ENCODE measurements around the gene HARS2. TPM values are rescaled to one million over a fixed set of nuclear protein-coding genes. Genes with fewer than 3 reads are reported as not detected.
"Not testable (repeated sequence)": the region's sequence is repeated elsewhere in the genome, so short reads cannot be mapped to it uniquely, and the experiment has no call there.

Gene HARS2
- total and polyA plus RNA-seq, 2 donors from 2014 or later = 26.7 to 27.6 TPM

DNA sequence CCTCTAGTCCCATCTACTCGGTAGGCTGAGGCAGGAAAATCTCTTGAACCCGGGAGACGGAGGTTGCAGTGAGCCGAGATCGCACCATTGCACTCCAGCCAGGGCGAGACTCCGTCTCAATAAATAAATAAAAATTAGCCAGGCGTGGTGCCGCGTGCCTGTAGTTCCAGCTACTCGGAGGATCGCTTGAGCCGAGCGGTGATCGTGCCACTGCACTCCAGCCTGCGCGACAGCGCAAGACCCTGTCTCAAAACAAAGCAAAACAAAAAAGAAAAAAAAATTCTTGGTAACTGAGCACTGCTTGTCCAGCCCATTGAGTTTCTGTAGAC is 27.3 kb upstream of the HARS2 start:
- no peak for TF ChIP-seq CTCF (IDR thresholded peaks at IDR 0.05; ENCODE audit: borderline replicate concordance, extremely low read depth, insufficient read depth)
- Histone ChIP-seq H3K27ac (ENCODE audit: low read depth in 2 of 2, low read length in 2 of 2) (peak overlapping the region; percentile 86 to 91), H3K36me3 (ENCODE audit: control insufficient read depth in 2 of 3, insufficient read depth in 3 of 3, low read length in 3 of 3) (peaks cover 0 to 50% (median 40%) of the 10 kb centered on the region in 3 donors), H3K4me1 (ENCODE audit: control insufficient read depth in 2 of 3, insufficient read depth in 2 of 3, low read depth in 1 of 3, low read length in 3 of 3) (no peaks in the 10 kb centered on the region), H3K27me3 (ENCODE audit: control insufficient read depth, insufficient read depth, low read length) (no peaks in the 10 kb centered on the region), H3K4me3 (ENCODE audit: low read length in 3 of 3) (peak overlapping the region; percentile 83 to 91 (median 89)), H3K9me3 (ENCODE audit: control insufficient read depth in 2 of 3, insufficient read depth in 1 of 3, low read length in 3 of 3) (no peaks in the 10 kb centered on the region), H3K9ac (ENCODE audit: low read length in 3 of 3) (peak overlapping the region in 2 of 3 donors; percentile 75 to 84)
- FAIRE-seq = no peak
- intact Hi-C loops (cut with DNase I) = no loop called here
- peak in 4 of 5 donors; percentile 43 to 77 (median 54) for DNase-seq

DNA sequence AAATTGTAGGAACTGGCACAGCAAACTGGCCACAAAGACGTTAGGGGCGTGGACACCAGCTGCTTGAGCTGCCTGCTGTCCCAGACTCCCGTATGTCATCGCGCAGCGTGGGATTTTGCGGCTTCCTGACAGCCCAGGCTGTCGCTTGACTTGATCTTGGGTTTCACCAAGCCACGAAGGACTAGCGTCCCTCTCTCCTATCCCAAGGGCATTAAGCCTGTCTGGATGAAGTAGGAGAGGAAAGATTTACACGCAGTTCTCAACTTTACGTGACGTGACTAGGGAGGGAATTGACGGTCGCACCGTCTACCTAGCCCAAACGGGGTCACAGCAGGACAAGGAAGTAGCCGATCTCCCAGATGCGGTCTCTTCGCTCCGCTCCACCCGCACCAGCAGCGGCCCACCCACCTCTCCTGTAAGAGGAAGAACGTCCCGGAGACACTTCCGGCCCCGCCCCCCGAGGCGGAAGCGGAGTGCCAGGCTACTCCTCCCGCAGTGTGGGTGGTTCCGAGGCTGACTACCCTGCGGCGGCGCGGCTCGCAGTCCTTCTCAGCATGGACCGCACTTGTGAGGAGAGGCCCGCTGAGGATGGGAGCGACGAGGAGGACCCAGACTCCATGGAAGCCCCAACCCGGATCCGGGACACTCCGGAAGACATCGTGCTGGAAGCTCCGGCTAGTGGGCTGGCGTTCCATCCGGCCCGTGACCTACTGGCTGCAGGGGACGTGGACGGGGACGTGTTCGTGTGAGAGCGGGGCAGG is 26.7 kb upstream of the HARS2 start, which contains the start of gene WDR55:
WDR55 (plus strand) TSS at position 546 of the 761 bp plus-strand sequence; CDS start at position 555, 9 bp downstream.
- H3K27ac ChIP-seq (ENCODE audit: low read depth in 2 of 2, low read length in 2 of 2) = peak within 1 kb of the TSS; percentile 86 to 91
- H3K27me3 ChIP-seq (ENCODE audit: control insufficient read depth, insufficient read depth, low read length) = no peaks in the 10 kb centered on the region
- H3K36me3 ChIP-seq (ENCODE audit: control insufficient read depth in 2 of 3, insufficient read depth in 3 of 3, low read length in 3 of 3) = peaks cover 0 to 49% (median 40%) of the 10 kb centered on the region in 3 donors
- no peaks in the 10 kb centered on the region for H3K9me3 ChIP-seq (ENCODE audit: control insufficient read depth in 2 of 3, insufficient read depth in 1 of 3, low read length in 3 of 3)
- FAIRE-seq = no peak
- intact Hi-C loops (cut with DNase I) = no loop called here
- peak; percentile 93 to 99 (median 95) for DNase-seq
- peak within 1 kb of the TSS; percentile 75 to 87 (median 84) for H3K9ac ChIP-seq (ENCODE audit: low read length in 3 of 3)
- peak within 1 kb of the TSS; percentile 83 to 91 (median 89) for H3K4me3 ChIP-seq (ENCODE audit: low read length in 3 of 3)
- TF ChIP-seq CTCF (IDR thresholded peaks at IDR 0.05; ENCODE audit: borderline replicate concordance, extremely low read depth, insufficient read depth) = no peak
- H3K4me1 ChIP-seq (ENCODE audit: control insufficient read depth in 2 of 3, insufficient read depth in 2 of 3, low read depth in 1 of 3, low read length in 3 of 3) = no peaks in the 10 kb centered on the region

DNA sequence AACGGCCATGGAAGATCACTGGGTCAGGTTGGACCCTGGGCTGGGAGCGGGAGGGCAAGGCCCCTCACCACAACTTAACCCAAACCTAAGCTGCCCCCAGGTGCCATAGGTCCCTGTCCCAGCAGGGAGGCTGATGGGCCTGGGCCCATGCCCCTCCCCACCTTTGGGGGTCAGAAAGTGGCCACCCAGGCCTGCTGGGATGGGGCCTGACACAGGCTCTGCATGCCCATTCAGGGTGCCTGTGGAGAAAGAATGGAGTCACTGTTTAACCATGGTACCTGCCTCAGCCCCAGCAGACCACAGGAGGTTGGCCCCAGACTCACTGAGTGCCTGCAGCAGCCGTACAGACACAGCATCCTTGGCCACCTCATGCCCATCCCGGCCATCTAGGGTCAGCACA is 20.2 kb upstream of the HARS2 start:
- H3K9ac ChIP-seq (ENCODE audit: low read length in 3 of 3); H3K9me3 ChIP-seq (ENCODE audit: control insufficient read depth in 2 of 3, insufficient read depth in 1 of 3, low read length in 3 of 3); FAIRE-seq; H3K27ac ChIP-seq (ENCODE audit: low read depth in 2 of 2, low read length in 2 of 2); DNase-seq; intact Hi-C loops (cut with DNase I); H3K4me3 ChIP-seq (ENCODE audit: low read length in 3 of 3); H3K4me1 ChIP-seq (ENCODE audit: control insufficient read depth in 2 of 3, insufficient read depth in 2 of 3, low read depth in 1 of 3, low read length in 3 of 3); H3K27me3 ChIP-seq (ENCODE audit: control insufficient read depth, insufficient read depth, low read length): not testable (repeated sequence)
- peaks cover 0 to 32% (median 32%) of the 10 kb centered on the region in 3 donors for H3K36me3 ChIP-seq (ENCODE audit: control insufficient read depth in 2 of 3, insufficient read depth in 3 of 3, low read length in 3 of 3)

DNA sequence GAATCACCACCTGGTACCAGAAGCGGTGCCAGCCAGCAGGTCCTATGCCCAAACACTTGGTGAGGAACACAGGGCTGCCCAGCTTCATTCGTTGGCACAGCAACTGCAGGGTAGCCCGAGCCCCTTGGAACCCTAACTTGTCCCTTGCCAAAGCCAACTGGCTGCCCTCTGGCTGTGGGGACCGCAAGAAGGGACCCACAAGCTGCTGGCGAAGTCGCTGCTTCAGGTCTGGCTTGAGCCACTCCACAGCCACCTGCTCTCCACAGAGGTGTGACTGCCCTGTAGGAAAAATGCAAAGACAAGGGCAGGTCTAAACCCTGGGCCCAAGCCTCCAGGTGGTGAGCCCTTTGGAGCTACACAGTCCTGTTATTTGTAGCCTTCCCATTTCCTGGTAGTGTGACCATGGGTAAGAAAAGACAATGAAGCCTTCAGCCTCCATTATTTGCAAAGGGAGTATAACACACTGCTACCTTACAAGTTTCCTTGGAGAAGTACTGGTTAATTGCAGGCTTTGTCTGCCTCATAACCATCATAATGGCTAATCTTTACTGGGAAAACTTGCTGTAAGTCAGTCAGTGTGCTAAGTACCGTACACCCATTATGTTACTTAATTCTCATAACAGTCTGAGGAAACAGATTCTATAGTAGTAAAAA is 19.7 kb upstream of the HARS2 start:
- intact Hi-C loops (cut with DNase I) = no loop called here
- no peak overlapping the region for H3K27ac ChIP-seq (ENCODE audit: low read depth in 2 of 2, low read length in 2 of 2)
- no peak for TF ChIP-seq CTCF (IDR thresholded peaks at IDR 0.05; ENCODE audit: borderline replicate concordance, extremely low read depth, insufficient read depth)
- H3K4me3 ChIP-seq (ENCODE audit: low read length in 3 of 3) = no peak overlapping the region
- DNase-seq = no peak
- no peak for FAIRE-seq
- peaks cover 0 to 38% (median 35%) of the 10 kb centered on the region in 3 donors for H3K36me3 ChIP-seq (ENCODE audit: control insufficient read depth in 2 of 3, insufficient read depth in 3 of 3, low read length in 3 of 3)
- no peaks in the 10 kb centered on the region for H3K4me1 ChIP-seq (ENCODE audit: control insufficient read depth in 2 of 3, insufficient read depth in 2 of 3, low read depth in 1 of 3, low read length in 3 of 3)
- no peaks in the 10 kb centered on the region for H3K9me3 ChIP-seq (ENCODE audit: control insufficient read depth in 2 of 3, insufficient read depth in 1 of 3, low read length in 3 of 3)
- H3K9ac ChIP-seq (ENCODE audit: low read length in 3 of 3) = no peak overlapping the region
- H3K27me3 ChIP-seq (ENCODE audit: control insufficient read depth, insufficient read depth, low read length) = no peaks in the 10 kb centered on the region
